Measurements from ENCODE around the gene CLEC3B. TPM values are rescaled to one million over a fixed set of nuclear protein-coding genes. Genes with fewer than 3 reads are reported as not detected.
A peak's percentile ranks its signal among the peaks of the same experiment; 100 is the strongest.
"Not testable (repeated sequence)": the region's sequence is repeated elsewhere in the genome, so short reads cannot be mapped to it uniquely, and the experiment has no call there.

Gene CLEC3B
- polyA plus RNA-seq, 1 donor from 2014 or later: not detected

GRCh38 chr3:45035441-45036301, 9.6 kb downstream of the CLEC3B start:
- Mint-ChIP-seq H3K4me1 (peaks cover 8 to 13% (median 11%) of the 10 kb centered on the region in 3 donors), H3K36me3 (no peaks in the 10 kb centered on the region), H3K9me3 (no peaks in the 10 kb centered on the region), H3K27ac (peak overlapping the region in 1 of 3 donors; percentile 57), H3K4me3 (peak overlapping the region in 3 of 4 donors; percentile 57 to 87 (median 83)), H3K27me3 (peaks cover 17% of the 10 kb centered on the region)

DNA sequence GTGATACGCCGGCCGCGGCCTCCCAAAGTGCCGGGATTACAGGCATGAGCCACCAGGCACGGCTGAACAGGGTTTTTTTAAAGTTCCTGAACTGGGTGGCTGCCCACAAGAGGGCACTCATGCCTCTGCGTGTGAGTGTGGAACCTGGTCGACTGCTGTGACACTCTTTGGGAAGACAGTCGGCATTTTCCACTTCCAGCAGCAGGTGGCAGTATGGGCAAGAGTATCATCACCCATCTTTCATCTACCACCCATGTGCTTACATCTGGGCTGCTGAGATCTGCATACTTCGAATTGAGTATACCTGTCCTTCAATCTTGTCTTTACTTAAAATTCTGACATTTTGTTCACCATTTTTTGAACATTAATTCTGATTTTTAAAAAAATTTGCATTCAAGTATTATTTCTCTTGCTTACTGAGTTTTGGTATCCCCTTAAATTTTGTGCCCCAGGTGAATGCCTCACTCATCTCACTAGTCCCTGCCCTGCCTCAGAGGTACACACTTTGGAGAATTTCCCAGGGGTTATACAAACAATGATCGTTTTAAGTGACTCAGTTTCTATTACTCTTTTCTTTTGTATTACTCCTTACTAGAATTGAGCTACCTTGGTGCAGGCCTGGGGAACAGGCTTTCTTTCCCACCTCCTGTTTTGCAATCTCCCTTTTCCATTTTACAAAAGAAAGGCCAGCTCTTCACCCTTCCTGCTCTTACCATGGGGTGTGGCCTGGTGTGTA, 11.8 kb downstream of the CLEC3B start:
- Mint-ChIP-seq H3K36me3 (no peaks in the 10 kb centered on the region), H3K9me3 (no peaks in the 10 kb centered on the region), H3K27me3 (peaks cover 17% of the 10 kb centered on the region), H3K4me3 (peak overlapping the region in 2 of 4 donors; percentile 38 to 85), H3K4me1 (peaks cover 15 to 20% (median 18%) of the 10 kb centered on the region in 3 donors), H3K27ac (peak overlapping the region in 1 of 3 donors; percentile 81)

- Mint-ChIP-seq H3K36me3 (no peaks in the 10 kb centered on the region), H3K27me3 (peaks cover 7% of the 10 kb centered on the region), H3K4me1 (peaks cover 8% of the 10 kb centered on the region in 3 donors), H3K9me3 (no peaks in the 10 kb centered on the region), H3K27ac (no peak overlapping the region), H3K4me3 (no peak overlapping the region)
Observed at GRCh38 chr3:45041666-45042065, 15.6 kb downstream of the CLEC3B start.

- Mint-ChIP-seq H3K27ac (no peak overlapping the region), H3K4me3 (no peak overlapping the region), H3K36me3 (no peaks in the 10 kb centered on the region), H3K27me3 (peaks cover 2% of the 10 kb centered on the region), H3K4me1 (peaks cover 8% of the 10 kb centered on the region in 3 donors), H3K9me3 (no peaks in the 10 kb centered on the region)
Observed at GRCh38 chr3:45042162-45042561, 16.1 kb downstream of the CLEC3B start.

DNA sequence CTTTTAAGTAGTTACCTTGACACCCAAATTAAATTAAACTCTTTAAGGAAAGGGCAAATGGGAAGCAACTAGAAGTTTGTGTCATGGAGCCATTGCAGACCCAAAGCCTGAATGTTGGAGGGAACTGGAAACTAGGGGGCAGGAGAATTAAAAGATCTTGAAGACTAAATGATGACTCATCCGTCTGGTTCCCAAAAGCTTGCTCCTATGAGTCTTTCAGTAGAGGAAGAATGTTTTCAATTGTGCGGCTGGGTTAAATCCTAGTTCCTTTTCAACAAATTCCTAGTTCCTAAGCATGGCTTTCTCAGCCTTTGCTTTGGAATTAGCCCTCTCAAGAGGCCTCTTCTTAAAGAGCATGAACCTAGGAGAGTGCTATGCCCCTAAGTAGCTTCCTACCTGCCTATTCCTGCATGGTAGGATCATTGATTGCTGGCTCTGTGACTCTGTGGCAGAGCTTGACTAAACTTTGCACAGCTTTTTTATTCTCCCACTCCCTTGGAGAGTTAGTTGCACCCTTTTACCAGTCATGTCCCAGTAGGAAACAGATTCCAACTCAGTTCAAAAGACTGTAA, 17.7 kb downstream of the CLEC3B start:
- H3K9me3 Mint-ChIP-seq: no peaks in the 10 kb centered on the region
- H3K27ac Mint-ChIP-seq: no peak overlapping the region
- H3K36me3 Mint-ChIP-seq: no peaks in the 10 kb centered on the region
- peaks cover 2% of the 10 kb centered on the region for H3K27me3 Mint-ChIP-seq
- peaks cover 8% of the 10 kb centered on the region in 3 donors for H3K4me1 Mint-ChIP-seq
- no peak overlapping the region for H3K4me3 Mint-ChIP-seq

GRCh38 chr3:45048244-45048643, 22.1 kb downstream of the CLEC3B start:
- H3K27ac Mint-ChIP-seq: no peak overlapping the region
- H3K4me1 Mint-ChIP-seq: no peaks in the 10 kb centered on the region
- no peaks in the 10 kb centered on the region for H3K36me3 Mint-ChIP-seq
- no peaks in the 10 kb centered on the region for H3K9me3 Mint-ChIP-seq
- peaks cover 16% of the 10 kb centered on the region for H3K27me3 Mint-ChIP-seq
- H3K4me3 Mint-ChIP-seq: no peak overlapping the region

GRCh38 chr3:45049807-45050206, 23.7 kb downstream of the CLEC3B start:
- H3K4me3 Mint-ChIP-seq: no peak overlapping the region
- no peaks in the 10 kb centered on the region for H3K4me1 Mint-ChIP-seq
- no peak overlapping the region for H3K27ac Mint-ChIP-seq
- H3K36me3 Mint-ChIP-seq: no peaks in the 10 kb centered on the region
- H3K27me3 Mint-ChIP-seq: peaks cover 16% of the 10 kb centered on the region
- H3K9me3 Mint-ChIP-seq: no peaks in the 10 kb centered on the region

DNA sequence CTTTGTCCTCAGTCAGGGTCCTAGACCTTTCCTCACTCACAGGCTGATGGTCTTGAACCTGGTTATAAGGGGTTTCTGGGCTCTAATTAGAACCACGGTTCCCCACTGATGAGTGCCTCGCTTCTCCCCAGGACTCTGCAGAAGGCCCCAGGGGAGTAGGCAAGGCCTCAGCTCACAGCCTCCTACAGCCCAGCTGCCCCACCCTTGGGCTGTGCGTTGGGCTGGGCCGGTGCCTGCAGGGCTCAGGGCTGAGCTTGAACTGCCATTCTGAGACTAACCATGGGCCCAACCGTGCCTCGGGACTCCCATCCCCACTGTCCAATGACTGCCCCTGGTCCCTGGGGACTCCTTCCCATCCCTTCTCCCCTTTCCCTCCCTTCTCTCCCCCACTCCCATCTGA, 25.6 kb downstream of the CLEC3B start:
- Mint-ChIP-seq H3K4me3 (no peak overlapping the region), H3K27me3 (peaks cover 14% of the 10 kb centered on the region), H3K4me1 (no peaks in the 10 kb centered on the region), H3K36me3 (no peaks in the 10 kb centered on the region), H3K27ac (no peak overlapping the region), H3K9me3 (no peaks in the 10 kb centered on the region)

- H3K4me3 Mint-ChIP-seq, H3K9me3 Mint-ChIP-seq, H3K27ac Mint-ChIP-seq, H3K36me3 Mint-ChIP-seq, H3K4me1 Mint-ChIP-seq: not testable (repeated sequence)
- peaks cover 20% of the 10 kb centered on the region for H3K27me3 Mint-ChIP-seq
Observed at GRCh38 chr3:45053805-45054195, 27.7 kb downstream of the CLEC3B start.

DNA sequence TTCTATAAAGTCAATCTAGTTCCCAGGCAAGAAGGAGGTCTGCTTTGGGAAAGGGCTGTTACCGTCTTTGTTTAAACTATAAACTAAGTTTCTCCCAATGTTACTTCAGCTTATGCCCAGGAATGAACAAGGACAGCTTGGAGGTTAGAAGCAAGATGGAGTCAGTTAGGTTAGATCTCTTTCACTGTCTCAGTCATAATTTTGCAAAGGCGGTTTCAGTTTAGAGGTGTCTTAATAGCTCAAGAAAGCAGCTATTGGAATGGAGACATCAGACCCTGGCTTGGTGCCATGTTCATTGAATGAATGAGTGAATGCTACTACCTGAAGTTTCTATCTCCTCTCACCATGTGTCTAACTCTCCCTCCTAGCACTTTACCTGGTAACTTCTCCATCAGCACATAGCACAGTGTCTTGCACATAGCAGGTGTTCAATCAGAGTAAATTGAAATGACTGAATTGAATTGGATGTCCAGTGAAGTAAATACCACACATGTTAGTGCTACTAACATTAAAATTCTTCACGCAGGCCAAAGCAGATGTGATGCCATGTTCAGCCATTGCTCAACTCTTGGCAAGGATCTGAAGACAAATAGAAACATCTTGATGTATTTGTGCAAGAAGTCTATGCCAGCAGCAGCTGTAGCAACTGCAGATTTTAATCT, 28.2 kb downstream of the CLEC3B start:
- Mint-ChIP-seq H3K27me3 (peaks cover 16% of the 10 kb centered on the region), H3K36me3 (no peaks in the 10 kb centered on the region), H3K4me1 (no peaks in the 10 kb centered on the region), H3K4me3 (no peak overlapping the region), H3K9me3 (no peaks in the 10 kb centered on the region), H3K27ac (no peak overlapping the region)

DNA sequence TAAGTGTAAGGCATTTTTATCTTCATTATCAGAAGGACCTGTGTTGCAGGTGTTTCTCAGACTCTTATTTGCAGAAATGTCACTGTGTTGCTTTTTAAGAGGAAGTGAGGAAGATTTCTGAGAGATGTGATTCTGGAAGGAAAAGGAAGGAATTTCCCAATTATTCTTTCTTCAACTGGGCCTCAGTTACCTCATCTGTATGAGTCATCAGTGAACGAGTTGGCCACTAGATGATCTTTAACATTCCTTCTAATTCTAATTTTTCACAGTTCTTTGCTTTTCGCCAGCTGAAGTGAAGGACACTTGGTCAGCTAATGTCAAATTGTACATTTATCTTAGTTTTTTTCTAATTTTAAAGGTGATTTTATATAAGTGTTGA, 28.9 kb downstream of the CLEC3B start:
- no peaks in the 10 kb centered on the region for H3K36me3 Mint-ChIP-seq
- no peak overlapping the region for H3K27ac Mint-ChIP-seq
- H3K9me3 Mint-ChIP-seq: no peaks in the 10 kb centered on the region
- no peak overlapping the region for H3K4me3 Mint-ChIP-seq
- peaks cover 11% of the 10 kb centered on the region for H3K27me3 Mint-ChIP-seq
- H3K4me1 Mint-ChIP-seq: peaks cover 0 to 1% (median 0%) of the 10 kb centered on the region in 3 donors

DNA sequence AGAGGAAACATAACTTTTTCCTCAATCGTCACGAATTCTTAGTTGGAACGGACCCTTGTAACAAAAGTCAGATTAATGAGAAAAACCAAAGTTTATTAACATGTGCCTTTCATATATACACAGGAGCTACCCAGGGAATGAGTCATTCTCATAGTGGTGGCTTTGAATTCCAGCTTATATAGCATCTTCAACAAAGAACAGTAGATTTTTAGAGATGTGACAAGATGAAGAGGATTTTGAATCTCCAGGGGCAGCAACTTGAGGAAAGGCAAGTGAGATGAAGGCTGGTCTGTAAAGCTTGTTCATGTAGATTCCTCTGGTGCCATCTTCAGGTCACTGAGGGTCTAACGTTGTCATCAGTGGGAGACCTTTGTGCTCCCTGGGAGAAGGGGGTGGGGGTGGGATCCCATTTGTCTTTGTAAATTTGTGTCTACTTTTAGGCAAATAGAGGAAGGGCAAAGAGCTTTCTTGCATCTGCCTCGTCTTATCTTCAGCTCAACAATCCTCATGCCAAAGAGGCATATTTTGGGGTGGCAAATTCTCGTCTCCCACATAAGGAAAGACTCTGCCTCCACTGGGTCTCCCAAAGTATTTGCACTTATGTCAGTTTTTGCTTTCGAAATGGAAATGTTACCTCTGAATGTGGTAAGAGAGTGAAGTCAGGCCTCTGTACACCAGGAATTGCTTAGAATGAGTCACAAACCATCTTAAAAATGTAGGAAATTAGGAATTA, 29.5 kb downstream of the CLEC3B start:
- Mint-ChIP-seq H3K27me3 (peaks cover 8% of the 10 kb centered on the region), H3K4me1 (peaks cover 0 to 3% (median 0%) of the 10 kb centered on the region in 3 donors), H3K36me3 (no peaks in the 10 kb centered on the region), H3K27ac (no peak overlapping the region), H3K4me3 (no peak overlapping the region), H3K9me3 (no peaks in the 10 kb centered on the region)

- Mint-ChIP-seq H3K27ac (no peak overlapping the region), H3K36me3 (no peaks in the 10 kb centered on the region), H3K4me3 (no peak overlapping the region), H3K27me3 (peaks cover 8% of the 10 kb centered on the region), H3K4me1 (peaks cover 0 to 3% (median 0%) of the 10 kb centered on the region in 3 donors), H3K9me3 (no peaks in the 10 kb centered on the region)
Observed at GRCh38 chr3:45056608-45057301, 30.7 kb downstream of the CLEC3B start.

GRCh38 chr3:45057557-45057956, 31.5 kb downstream of the CLEC3B start:
- H3K27ac Mint-ChIP-seq: no peak overlapping the region
- no peak overlapping the region for H3K4me3 Mint-ChIP-seq
- H3K9me3 Mint-ChIP-seq: no peaks in the 10 kb centered on the region
- peaks cover 8% of the 10 kb centered on the region for H3K27me3 Mint-ChIP-seq
- H3K36me3 Mint-ChIP-seq: no peaks in the 10 kb centered on the region
- peaks cover 0 to 5% (median 0%) of the 10 kb centered on the region in 3 donors for H3K4me1 Mint-ChIP-seq
